Pulmonary artery endothelial cell (primary cell): ENCODE data around the gene SPIN2B. TPM values are rescaled to one million over a fixed set of nuclear protein-coding genes. Genes with fewer than 3 reads are reported as not detected.

Experiments used
- DNase-seq: peaks from one replicate; pipeline ENCODE4 v3.0.0-alpha.2; 2011; ENCODE audit warnings: low read depth, low spot score
- total RNA-seq: library from RNA; depleted of rRNA; stranded (reverse); fragments of >200 nt; gene quantifications from 2 replicates; pipeline ENCODE4 v1.2.3, GENCODE V29; 2014

SPIN2B gene
- total RNA-seq, 1 donor from 2014 or later, result 6.1 TPM

DNA sequence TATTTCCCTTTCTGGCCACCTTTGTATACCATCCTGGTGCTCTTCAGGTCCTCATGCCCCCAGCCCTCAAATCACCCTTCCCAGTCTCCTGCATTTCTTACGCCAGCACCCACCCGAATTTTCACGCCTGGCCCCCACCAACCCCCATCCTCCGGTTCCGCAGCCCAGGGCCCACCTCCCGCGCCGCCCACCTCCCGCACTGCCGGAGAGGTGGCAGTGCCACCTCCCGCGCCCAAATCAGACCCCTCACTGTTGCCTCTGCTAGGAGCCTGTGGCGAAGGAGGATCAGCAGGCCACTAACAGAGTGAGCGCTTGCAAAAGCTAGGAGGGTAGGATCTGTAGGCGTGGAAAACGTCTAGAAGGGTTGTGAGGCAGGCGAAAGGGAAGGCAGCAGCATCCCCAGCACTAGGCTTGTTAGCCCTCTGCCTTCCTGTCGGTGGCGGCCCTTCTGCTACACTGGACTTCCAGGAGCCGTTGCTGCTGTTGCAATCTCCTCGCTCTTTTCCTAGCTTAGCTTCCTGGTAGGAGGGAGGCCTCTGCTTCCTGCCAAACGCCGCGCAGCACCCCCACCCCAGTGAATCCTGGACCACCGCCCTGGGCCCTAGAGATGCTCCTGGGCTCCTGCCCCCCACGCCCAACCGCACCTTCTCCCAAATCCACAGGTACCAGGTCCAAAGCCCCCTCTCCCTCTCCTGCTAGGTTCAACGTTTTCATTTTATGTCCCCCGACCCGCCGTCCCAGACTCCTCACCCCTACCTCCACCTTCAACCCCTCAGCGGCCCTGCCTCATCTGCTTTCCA lies 51.0 kb downstream of the SPIN2B start:
- DNase-seq, result no peak

Other genes with a start within 250 kb of the SPIN2B start
- gene SPIN3, start 126.0 kb downstream of the SPIN2B start, total RNA-seq, result 4.4 and 5.8 TPM in 2 replicates
- gene SPIN2A, start 15.8 kb upstream of the SPIN2B start, total RNA-seq, result 0.20 and 0.21 TPM in 2 replicates
- 1.4 and 2.6 TPM in 2 replicates for gene FAAH2, start 165.2 kb upstream of the SPIN2B start, total RNA-seq